H1 (cell line): ENCODE results near the gene PTGES2. TPM values are rescaled to one million over a fixed set of nuclear protein-coding genes. Genes with fewer than 3 reads are reported as not detected.
A peak's percentile ranks its signal among the peaks of the same experiment; 100 is the strongest.

Source experiments
- CTCF ChIA-PET: fragments of 300-600 bp; sonication (Branson Sonifier 250); formaldehyde crosslinking; loops from one replicate; lab custom pipeline; 2021; ENCODE audit not compliant: partially characterized antibody; lab: Charles Lee
- POLR2A ChIA-PET: fragments of 300-600 bp; sonication (Branson Sonifier 250); formaldehyde crosslinking; loops from one replicate; lab custom pipeline; 2021; ENCODE audit warnings: inconsistent platforms; ENCODE audit not compliant: partially characterized antibody; lab: Charles Lee
- DNase-seq, 2 experiments: peaks; one replicate each; pipeline versions ENCODE4 v3.0.0 to v3.0.0-alpha.2; 2010 to 2022; ENCODE audit warnings: low spot score in 2 of 2, low read depth in 1 of 2, mixed read lengths in 1 of 2
- FAIRE-seq: peaks from 2 replicates; lab custom pipeline; 2011; peaks lifted over from hg19 to GRCh38; lab: Jason Lieb, UNC
- H2AFZ ChIP-seq: 2 replicates; pipeline ENCODE4 v1.8.1; 2012; ENCODE audit warnings: low read length, inconsistent platforms
- H2AK5ac ChIP-seq: 2 replicates; pipeline ENCODE4 v1.6.1; 2013; ENCODE audit warnings: low read depth, low read length
- H2BK120ac ChIP-seq: replicated peaks from 2 replicates; pipeline ENCODE3; 2013; ENCODE audit warnings: low read depth, low read length, inconsistent platforms
- H2BK12ac ChIP-seq: 2 replicates; pipeline ENCODE4 v1.6.1; 2013; ENCODE audit warnings: low read depth, low read length
- H2BK15ac ChIP-seq: 2 replicates; pipeline ENCODE4 v1.6.1; 2013; ENCODE audit warnings: low read length
- H2BK20ac ChIP-seq: 2 replicates; pipeline ENCODE4 v1.6.1; 2013; ENCODE audit warnings: low read length
- H2BK5ac ChIP-seq: 2 replicates; pipeline ENCODE4 v1.6.1; 2013; ENCODE audit warnings: low read depth, low read length
- H3K14ac ChIP-seq: 2 replicates; pipeline ENCODE4 v1.6.1; 2013; ENCODE audit warnings: inconsistent platforms; ENCODE audit not compliant: insufficient read length
- H3K18ac ChIP-seq: 2 replicates; pipeline ENCODE4 v1.6.1; 2013; ENCODE audit warnings: low read length; ENCODE audit errors: extremely low read depth
- H3K23ac ChIP-seq: 2 replicates; pipeline ENCODE4 v1.6.1; 2013; ENCODE audit warnings: inconsistent platforms; ENCODE audit not compliant: insufficient read length
- H3K23me2 ChIP-seq: 2 replicates; pipeline ENCODE4 v1.6.1; 2013; ENCODE audit warnings: low read depth, low read length
- H3K27ac ChIP-seq: 2 replicates; pipeline ENCODE4 v1.6.1; 2011; ENCODE audit warnings: low read depth, low read length, inconsistent platforms
- H3K27me3 ChIP-seq, 4 experiments: replicated peaks in 1 of 4; 1 replicate in 1 of 4; 2 replicates in 3 of 4; pipeline versions ENCODE4 v1.6.1 to v1.8.1; 2011 to 2013; ENCODE audit warnings: low read length in 3 of 4, mild to moderate bottlenecking in 3 of 4, inconsistent platforms in 2 of 4, mixed read lengths in 2 of 4, moderate library complexity in 1 of 4; ENCODE audit not compliant: control insufficient read depth in 3 of 4, insufficient read depth in 3 of 4; ENCODE audit errors: extremely low read depth in 1 of 4
- H3K36me3 ChIP-seq, 4 experiments: 2 replicates each; pipeline versions ENCODE4 v1.6.1 to v1.8.1; 2011 to 2013; ENCODE audit warnings: mild to moderate bottlenecking in 4 of 4, low read length in 3 of 4, moderate library complexity in 2 of 4, control low read depth in 1 of 4, inconsistent platforms in 1 of 4; ENCODE audit not compliant: insufficient read depth in 4 of 4, control insufficient read depth in 2 of 4
- H3K4ac ChIP-seq: replicated peaks from 2 replicates; pipeline ENCODE3; 2013; ENCODE audit warnings: low read length, low read depth, mixed read lengths, inconsistent platforms; ENCODE audit not compliant: insufficient read length
- H3K4me1 ChIP-seq, 4 experiments: replicated peaks in 1 of 4; 1 replicate in 1 of 4; 2 replicates in 3 of 4; pipeline versions ENCODE4 v1.6.1 to v1.8.1; 2011 to 2013; ENCODE audit warnings: low read length in 3 of 4, inconsistent platforms in 2 of 4, mixed read lengths in 1 of 4; ENCODE audit not compliant: insufficient read depth in 4 of 4, control insufficient read depth in 3 of 4
- H3K4me2 ChIP-seq, 2 experiments: 2 replicates each; pipeline versions ENCODE4 v1.6.1 to v1.8.1; 2011 to 2013; ENCODE audit warnings: low read depth in 2 of 2, low read length in 2 of 2, control low read depth in 1 of 2, inconsistent platforms in 1 of 2, mild to moderate bottlenecking in 1 of 2; ENCODE audit not compliant: insufficient read depth in 1 of 2
- H3K4me3 ChIP-seq, 4 experiments: fragments of 200-600, 300-600 bp in 1 of 4; sonication (generic), shearing (Covaris generic), sonication (Bioruptor Twin) in 1 of 4; 2 replicates each; pipeline versions ENCODE4 v1.5.1 to v1.8.1; 2011 to 2016; ENCODE audit warnings: low read length in 4 of 4, low read depth in 3 of 4, control low read depth in 2 of 4, inconsistent platforms in 2 of 4, mild to moderate bottlenecking in 2 of 4, mixed read lengths in 1 of 4, moderate library complexity in 1 of 4; ENCODE audit not compliant: insufficient read depth in 2 of 4; ENCODE audit errors: extremely low read depth in 1 of 4
- H3K56ac ChIP-seq: replicated peaks from 2 replicates; pipeline ENCODE3; 2013; ENCODE audit warnings: low read depth, mild to moderate bottlenecking, mixed read lengths, low read length, inconsistent platforms; ENCODE audit not compliant: insufficient read length
- H3K79me1 ChIP-seq: 2 replicates; pipeline ENCODE4 v1.6.1; 2013; ENCODE audit warnings: low read depth, low read length, control low read depth
- H3K79me2 ChIP-seq, 2 experiments: 2 replicates each; pipeline versions ENCODE4 v1.6.1 to v1.8.1; 2012 to 2013; ENCODE audit warnings: low read length in 2 of 2, mild to moderate bottlenecking in 2 of 2, inconsistent platforms in 1 of 2; ENCODE audit not compliant: insufficient read depth in 2 of 2, control insufficient read depth in 1 of 2
- H3K9ac ChIP-seq, 4 experiments: replicated peaks in 1 of 4; 1 replicate in 1 of 4; 2 replicates in 3 of 4; pipeline versions ENCODE4 v1.6.1 to v1.8.1; 2011 to 2013; ENCODE audit warnings: low read depth in 3 of 4, low read length in 3 of 4, control low read depth in 2 of 4, mild to moderate bottlenecking in 2 of 4, moderate library complexity in 2 of 4, inconsistent platforms in 1 of 4; ENCODE audit errors: extremely low read depth in 1 of 4
- H3K9me3 ChIP-seq, 2 experiments: 2 replicates each; pipeline versions ENCODE4 v1.6.1 to v1.8.1; 2012 to 2013; ENCODE audit warnings: mild to moderate bottlenecking in 2 of 2, moderate library complexity in 2 of 2, control low read depth in 1 of 2, inconsistent platforms in 1 of 2, low read depth in 1 of 2, low read length in 1 of 2, mixed read lengths in 1 of 2; ENCODE audit not compliant: insufficient read depth in 2 of 2
- H4K20me1 ChIP-seq, 2 experiments: replicated peaks in 1 of 2; 2 replicates each; pipeline versions ENCODE3 to v1.8.1; 2011 to 2013; ENCODE audit warnings: inconsistent platforms in 2 of 2, low read length in 2 of 2, mild to moderate bottlenecking in 1 of 2; ENCODE audit not compliant: insufficient read depth in 2 of 2, control insufficient read depth in 1 of 2
- H4K5ac ChIP-seq: 2 replicates; pipeline ENCODE4 v1.6.1; 2013; ENCODE audit warnings: low read length, low read depth, mixed read lengths, inconsistent platforms; ENCODE audit not compliant: insufficient read length
- H4K8ac ChIP-seq: 2 replicates; pipeline ENCODE4 v1.8.0; 2013; ENCODE audit warnings: mild to moderate bottlenecking, moderate library complexity, low read length, inconsistent platforms; ENCODE audit not compliant: insufficient read depth; ENCODE audit errors: extremely low read depth
- H4K91ac ChIP-seq: replicated peaks from 2 replicates; pipeline ENCODE3; 2013; ENCODE audit warnings: low read length, mixed read lengths, inconsistent platforms; ENCODE audit not compliant: insufficient read length
- KDM5A ChIP-seq: fragments of 200-600 bp; IDR thresholded peaks from 2 replicates; pipeline ENCODE4 v1.7.1; 2012; ENCODE audit warnings: mild to moderate bottlenecking, low read length, inconsistent platforms, mixed read lengths
- NANOG ChIP-seq: IDR thresholded peaks from 2 replicates; pipeline ENCODE4 v1.6.1; 2011; ENCODE audit warnings: low read length, low read depth, mild to moderate bottlenecking, inconsistent platforms; ENCODE audit not compliant: insufficient read depth, poor library complexity, severe bottlenecking
- POLR2A ChIP-seq, 2 experiments: IDR thresholded peaks; 1 replicate in 1 of 2; 2 replicates in 1 of 2; pipeline ENCODE4 v1.6.1; 2011; ENCODE audit warnings: low read depth in 2 of 2, low read length in 2 of 2, mild to moderate bottlenecking in 2 of 2; ENCODE audit errors: control extremely low read depth in 1 of 2
- SIN3A ChIP-seq, 2 experiments: IDR thresholded peaks in 1 of 2; conservative IDR thresholded peaks in 1 of 2; 2 replicates each; pipeline ENCODE4 v1.6.1; 2011 to 2012; ENCODE audit warnings: low read length in 2 of 2, improper control_type of control experiment in 1 of 2, low read depth in 1 of 2, mild to moderate bottlenecking in 1 of 2
- SP1 ChIP-seq: IDR thresholded peaks from 2 replicates; pipeline ENCODE4 v1.6.1; 2011; ENCODE audit warnings: low read depth, low read length
- TAF1 ChIP-seq: IDR thresholded peaks from 2 replicates; pipeline ENCODE4 v1.6.1; 2011; ENCODE audit warnings: mild to moderate bottlenecking, low read depth, low read length
- WGBS, 2 experiments: shearing (Covaris generic) in 1 of 2; methylation state at CpG; one replicate each; pipeline versions ENCODE4 v1.1.6 to v1.1.7; 2013 to 2015; ENCODE audit warnings: low lambda C conversion rate in 2 of 2, mixed read lengths in 2 of 2, inconsistent platforms in 1 of 2, low coverage in 1 of 2, missing lambda C conversion rate in 1 of 2; ENCODE audit not compliant: insufficient replicate concordance in 2 of 2, insufficient coverage in 1 of 2, insufficient read length in 1 of 2; ENCODE audit errors: extremely low coverage in 1 of 2, missing lambda C conversion rate in 1 of 2; 5-methylcytosine and 5-hydroxymethylcytosine counted together
- polyA plus RNA-seq, 7 experiments: library from polyadenylated mRNA; depleted of rRNA in 3 of 7; stranded (reverse) in 5 of 7; unstranded in 2 of 7; fragments of >200 nt in 5 of 7; fragments of 200-250 nt in 2 of 7; gene quantifications; 1 replicate in 5 of 7; 2 replicates in 1 of 7; 4 replicates in 1 of 7; pipeline versions ENCODE4 v1.2.1 to v1.2.3, GENCODE V29; 2011 to 2013; ENCODE audit warnings: missing spikeins in 2 of 7, mixed read lengths in 2 of 7
- total RNA-seq: library from RNA; stranded (reverse); fragmentation: NEBNext Ultra II Directional; extraction: Animal tissue kit (Norgen Biotek cat#: 25700); gene quantifications from 2 replicates; pipeline ENCODE4 v1.2.1, GENCODE V29; 2021

Gene PTGES2
- total and polyA plus RNA-seq, 2 of the 8 experiments (the other 6 are each of a cell fraction or from before 2014, with no cell fraction given) = 80.7 to 81.2 TPM

- no peak for DNase-seq
- H3K23me2 ChIP-seq = no peaks in the 10 kb centered on the region
These were observed 48.8 kb downstream of the PTGES2 start for GRCh38 chr9:128078504-128079434.

More at GRCh38 chr9:128078504-128079434, 48.8 kb downstream of the PTGES2 start:
- peaks cover 0 to 13% of the 10 kb centered on the region in 2 experiments; a peak in 1 of 4 replicates for H3K79me2 ChIP-seq
- 0 out of 2 replicates have a peak overlapping the region, but pooled peaks have one; percentile 39 for H2BK12ac ChIP-seq
- H3K4me3 ChIP-seq = no peak overlapping the region
- 0 out of 2 replicates have a peak overlapping the region, but pooled peaks have one; percentile 32 for H2BK20ac ChIP-seq
- no peak overlapping the region for H3K4ac ChIP-seq
- H3K18ac ChIP-seq = no peak overlapping the region
- no peak overlapping the region for H2BK15ac ChIP-seq
- H3K56ac ChIP-seq = no peak overlapping the region
- H3K9ac ChIP-seq = no peak overlapping the region; a peak in 1 of 7 replicates
- no peak overlapping the region for H2AK5ac ChIP-seq
- no peak for FAIRE-seq
- no peak overlapping the region for H2BK120ac ChIP-seq
- peaks cover 2% of the 10 kb centered on the region; the same call in 1 of the 2 replicates for H3K79me1 ChIP-seq
- no peak overlapping the region for H2AFZ ChIP-seq
- 88% methylated on average over 11 of the region's 11 CpGs; no CpG with 5 or more reads in 1 of the 2 experiments for WGBS, 2 experiments
- CTCF ChIA-PET = interaction anchor here (0.6 to 2.2 kb wide), 11 partner anchors 15 to 379 kb away, joined by 3 to 10 read pairs (median 3); no protein-coding TSS in a partner anchor
- no peak overlapping the region for H4K5ac ChIP-seq
- H4K20me1 ChIP-seq = peaks cover 0 to 8% of the 10 kb centered on the region in 2 experiments
- no peak overlapping the region for H3K23ac ChIP-seq
- no peak overlapping the region for H3K14ac ChIP-seq
- H3K36me3 ChIP-seq = no peaks in the 10 kb centered on the region
- no peaks in the 10 kb centered on the region for H3K9me3 ChIP-seq
- H4K91ac ChIP-seq = no peak overlapping the region
- no peak for TF ChIP-seq SP1
- no peak for TF ChIP-seq TAF1
- no peak for TF ChIP-seq SIN3A (conservative IDR thresholded peaks at IDR 0.05 in 1 of 2, IDR thresholded peaks at IDR 0.05 in 1 of 2; ENCODE audit: low read depth in 1 of 2, low read length in 2 of 2)
- TF ChIP-seq KDM5A = no peak
- TF ChIP-seq POLR2A (IDR thresholded peaks at IDR 0.05; ENCODE audit: control extremely low read depth in 1 of 2, low read depth in 2 of 2, low read length in 2 of 2) = no peak
- no peak for TF ChIP-seq NANOG
- H3K27me3 ChIP-seq = no peaks in the 10 kb centered on the region
- no peak overlapping the region for H2BK5ac ChIP-seq
- H4K8ac ChIP-seq = no peak overlapping the region
- POLR2A ChIA-PET = interaction anchor here (1.1 to 2.2 kb wide), 4 partner anchors 11 to 130 kb away, joined by 3 to 8 read pairs (median 6); partner anchors contain the start of genes NAIF1 and SLC25A25
- no peak overlapping the region for H3K4me2 ChIP-seq
- no peak overlapping the region for H3K27ac ChIP-seq
- peaks cover 0 to 5% (median 1%) of the 10 kb centered on the region in 4 experiments; a peak in 3 of 7 replicates for H3K4me1 ChIP-seq
